ENCODE results near the gene UBTD2. TPM values are rescaled to one million over a fixed set of nuclear protein-coding genes. Genes with fewer than 3 reads are reported as not detected.

Gene UBTD2
- total RNA-seq, 4 donors from 2014 or later, result 15.9 to 28.6 (median 22.5) TPM

GRCh38 chr5:172280317-172280716 is 3.2 kb downstream of the UBTD2 start:
- intact Hi-C loops (cut with DNase I), result loop anchor here (5.0 kb wide), 1 partner anchor 93 kb away; the partner anchor contains the start of gene STK10
- Histone ChIP-seq H3K9me3 (no peaks in the 10 kb centered on the region), H3K27me3 (no peaks in the 10 kb centered on the region), H3K27ac (no peak overlapping the region), H3K36me3 (no peaks in the 10 kb centered on the region), H3K4me3 (replicated peaks in 1 of 3) (no peak overlapping the region), H3K4me1 (peaks cover 15 to 21% of the 10 kb centered on the region in 2 donors)
- 87 to 91% methylated on average over 5 of the region's 5 CpGs for WGBS, 2 donors
- DNase-seq, result no peak
- no peak for TF ChIP-seq CTCF (IDR thresholded peaks at IDR 0.05)
- no peak for TF ChIP-seq POLR2A (IDR thresholded peaks at IDR 0.05)

GRCh38 chr5:172278356-172278755 is 5.2 kb downstream of the UBTD2 start:
- Histone ChIP-seq H3K36me3 (no peaks in the 10 kb centered on the region), H3K27me3 (no peaks in the 10 kb centered on the region), H3K4me1 (peaks cover 15 to 21% of the 10 kb centered on the region in 2 donors), H3K27ac (no peak overlapping the region), H3K4me3 (replicated peaks in 1 of 3) (no peak overlapping the region), H3K9me3 (no peaks in the 10 kb centered on the region)
- 95 to 96% methylated on average over 9 of the region's 9 CpGs for WGBS, 2 donors
- intact Hi-C loops (cut with DNase I), result no loop called here
- TF ChIP-seq POLR2A (IDR thresholded peaks at IDR 0.05), result no peak
- TF ChIP-seq CTCF (IDR thresholded peaks at IDR 0.05), result no peak
- no peak for DNase-seq

- H3K27ac ChIP-seq, result no peak overlapping the region
- H3K4me3 ChIP-seq (replicated peaks in 1 of 3), result no peak overlapping the region
- WGBS, 2 donors, result 85 to 88% methylated on average over 3 of the region's 3 CpGs
- peaks cover 1 to 6% of the 10 kb centered on the region in 2 donors for H3K4me1 ChIP-seq
- no peaks in the 10 kb centered on the region for H3K27me3 ChIP-seq
- DNase-seq, result no peak
- no peaks in the 10 kb centered on the region for H3K9me3 ChIP-seq
- intact Hi-C loops (cut with DNase I), result no loop called here
- H3K36me3 ChIP-seq, result no peaks in the 10 kb centered on the region
- TF ChIP-seq CTCF (IDR thresholded peaks at IDR 0.05), result no peak
These were observed 7.3 kb downstream of the UBTD2 start for GRCh38 chr5:172276214-172276613.

GRCh38 chr5:172274951-172275753 is 8.4 kb downstream of the UBTD2 start:
- TF ChIP-seq POLR2A (IDR thresholded peaks at IDR 0.05) (no peak), CTCF (IDR thresholded peaks at IDR 0.05) (no peak)
- 79 to 80% methylated on average over 14 of the region's 14 CpGs for WGBS, 2 donors
- Histone ChIP-seq H3K4me3 (replicated peaks in 1 of 3) (no peak overlapping the region), H3K4me1 (no peaks in the 10 kb centered on the region), H3K27me3 (no peaks in the 10 kb centered on the region), H3K27ac (no peak overlapping the region), H3K36me3 (no peaks in the 10 kb centered on the region), H3K9me3 (no peaks in the 10 kb centered on the region)
- DNase-seq, result peak in 1 of 2 donors; percentile 30
- intact Hi-C loops (cut with DNase I), result no loop called here

GRCh38 chr5:172267943-172268342 is 15.6 kb downstream of the UBTD2 start:
- TF ChIP-seq POLR2A (IDR thresholded peaks at IDR 0.05) (no peak), CTCF (IDR thresholded peaks at IDR 0.05) (no peak)
- no peak overlapping the region for H3K27ac ChIP-seq
- H3K4me1 ChIP-seq, result peaks cover 16 to 26% of the 10 kb centered on the region in 2 donors
- H3K4me3 ChIP-seq (replicated peaks in 1 of 3), result no peak overlapping the region
- intact Hi-C loops (cut with DNase I), result no loop called here
- DNase-seq, result no peak
- no peaks in the 10 kb centered on the region for H3K36me3 ChIP-seq
- no peaks in the 10 kb centered on the region for H3K9me3 ChIP-seq
- H3K27me3 ChIP-seq, result no peaks in the 10 kb centered on the region
- WGBS, 2 donors, result 65 to 67% methylated on average over 4 of the region's 4 CpGs
